Activated gamma-delta T cell treated with Interleukin-2 at 50 U/mL for 16 hours (primary cell): Measurements from ENCODE around the gene MYCBPAP.

ENCODE experiments used
- DNase-seq: peaks from one replicate; pipeline ENCODE4 v3.0.0-alpha.2; 2020

The MYCBPAP gene

DNA sequence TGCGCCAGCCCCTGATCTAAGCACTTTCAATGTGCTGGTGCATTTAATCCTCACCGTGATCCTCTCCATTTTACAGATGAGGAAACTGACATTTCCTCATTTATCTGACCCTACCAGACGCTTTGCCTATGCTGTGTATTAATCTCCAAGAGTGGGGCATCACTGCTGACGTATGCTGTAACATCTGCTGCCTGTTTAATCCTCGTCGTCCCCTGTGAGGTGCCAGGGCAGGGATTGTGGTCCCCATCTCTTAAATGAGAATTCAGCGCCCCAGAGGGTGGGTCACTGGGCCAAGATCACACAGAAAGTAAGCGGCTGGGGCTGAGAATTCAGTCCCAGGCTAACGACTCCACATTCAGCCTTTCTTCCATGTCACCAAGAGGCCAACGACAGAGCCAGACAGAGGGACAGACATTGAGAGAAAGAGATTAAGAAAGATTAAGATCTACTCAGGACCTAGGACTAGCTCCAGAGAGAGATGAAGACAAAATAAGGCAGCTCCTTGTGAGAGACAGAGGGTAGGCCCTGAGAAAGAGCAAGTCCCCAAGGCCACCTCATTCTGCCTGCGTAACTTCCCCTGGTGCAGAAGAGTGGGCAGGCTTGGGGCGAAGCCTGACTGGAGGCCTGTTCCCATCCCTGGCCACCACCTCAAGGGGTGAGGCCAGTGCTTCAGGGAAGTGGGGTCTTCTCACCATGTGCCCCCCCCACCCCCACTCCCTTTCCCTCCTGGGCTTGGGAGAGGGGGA is 65.8 kb downstream of the MYCBPAP start:
- DNase-seq = no peak

DNA sequence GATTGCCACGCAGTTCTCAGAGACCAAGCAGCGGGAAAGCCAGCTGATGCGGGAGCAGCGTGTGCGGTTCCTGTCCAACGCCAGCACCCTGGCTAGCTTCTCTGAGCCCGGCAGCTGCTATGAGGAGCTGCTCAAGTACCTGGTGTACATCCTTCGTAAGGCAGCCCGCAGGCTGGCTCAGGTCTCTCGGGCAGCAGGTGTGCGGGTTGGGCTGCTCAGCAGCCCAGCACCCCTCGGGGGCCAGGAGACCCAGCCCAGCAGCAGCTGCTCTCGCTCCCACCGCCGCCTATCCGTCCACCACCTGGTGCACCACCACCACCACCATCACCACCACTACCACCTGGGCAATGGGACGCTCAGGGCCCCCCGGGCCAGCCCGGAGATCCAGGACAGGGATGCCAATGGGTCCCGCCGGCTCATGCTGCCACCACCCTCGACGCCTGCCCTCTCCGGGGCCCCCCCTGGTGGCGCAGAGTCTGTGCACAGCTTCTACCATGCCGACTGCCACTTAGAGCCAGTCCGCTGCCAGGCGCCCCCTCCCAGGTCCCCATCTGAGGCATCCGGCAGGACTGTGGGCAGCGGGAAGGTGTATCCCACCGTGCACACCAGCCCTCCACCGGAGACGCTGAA is 67.5 kb downstream of the MYCBPAP start:
- DNase-seq = no peak

DNA sequence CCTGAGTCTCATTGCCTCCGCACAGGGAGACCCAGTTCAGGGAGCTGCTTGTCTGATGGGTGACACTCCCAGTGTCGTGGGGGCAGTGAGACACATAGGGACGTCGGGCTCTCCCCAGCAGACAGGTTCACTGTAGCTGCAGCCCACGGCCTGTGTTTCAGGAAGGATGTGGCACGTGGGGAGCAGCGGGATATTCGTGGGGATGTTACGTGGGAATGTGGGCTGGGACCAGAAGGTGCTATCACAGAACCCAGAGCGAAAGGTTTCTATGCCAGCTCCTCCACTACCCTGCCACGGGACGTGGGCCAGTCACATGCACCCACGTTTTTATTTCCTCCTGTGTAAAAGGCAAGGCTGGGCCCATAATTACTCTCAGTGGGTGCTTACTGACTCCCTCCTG is 68.6 kb downstream of the MYCBPAP start:
- no peak for DNase-seq

DNA sequence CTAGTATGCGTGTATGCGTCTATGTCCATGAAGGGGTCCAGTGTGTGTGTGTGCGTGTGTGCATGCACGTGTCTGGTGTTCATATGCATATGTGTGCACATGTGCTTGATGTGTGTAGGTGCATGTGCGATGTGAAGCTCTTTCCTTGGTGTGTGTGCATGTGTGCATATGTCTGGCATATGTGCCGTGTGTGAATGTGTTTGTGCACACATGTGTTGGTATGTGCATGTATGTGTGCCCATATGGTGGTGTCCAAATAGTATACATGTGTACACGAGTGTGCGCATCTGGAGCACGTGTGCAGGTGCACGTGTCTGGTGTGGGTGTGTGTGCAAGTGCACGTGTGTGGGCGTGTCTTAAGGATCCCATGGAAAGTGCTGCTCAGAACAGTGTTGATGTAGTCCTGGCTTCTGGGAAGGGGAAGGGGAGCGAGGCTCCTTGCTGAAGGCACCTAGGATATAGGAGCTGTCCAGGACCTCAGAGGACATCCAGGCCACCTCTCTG is 69.3 kb downstream of the MYCBPAP start:
- DNase-seq = no peak

DNA sequence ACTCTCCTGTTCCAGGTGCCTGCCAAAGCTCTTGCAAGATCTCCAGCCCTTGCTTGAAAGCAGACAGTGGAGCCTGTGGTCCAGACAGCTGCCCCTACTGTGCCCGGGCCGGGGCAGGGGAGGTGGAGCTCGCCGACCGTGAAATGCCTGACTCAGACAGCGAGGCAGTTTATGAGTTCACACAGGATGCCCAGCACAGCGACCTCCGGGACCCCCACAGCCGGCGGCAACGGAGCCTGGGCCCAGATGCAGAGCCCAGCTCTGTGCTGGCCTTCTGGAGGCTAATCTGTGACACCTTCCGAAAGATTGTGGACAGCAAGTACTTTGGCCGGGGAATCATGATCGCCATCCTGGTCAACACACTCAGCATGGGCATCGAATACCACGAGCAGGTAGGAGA is 69.9 kb downstream of the MYCBPAP start:
- DNase-seq = no peak

DNA sequence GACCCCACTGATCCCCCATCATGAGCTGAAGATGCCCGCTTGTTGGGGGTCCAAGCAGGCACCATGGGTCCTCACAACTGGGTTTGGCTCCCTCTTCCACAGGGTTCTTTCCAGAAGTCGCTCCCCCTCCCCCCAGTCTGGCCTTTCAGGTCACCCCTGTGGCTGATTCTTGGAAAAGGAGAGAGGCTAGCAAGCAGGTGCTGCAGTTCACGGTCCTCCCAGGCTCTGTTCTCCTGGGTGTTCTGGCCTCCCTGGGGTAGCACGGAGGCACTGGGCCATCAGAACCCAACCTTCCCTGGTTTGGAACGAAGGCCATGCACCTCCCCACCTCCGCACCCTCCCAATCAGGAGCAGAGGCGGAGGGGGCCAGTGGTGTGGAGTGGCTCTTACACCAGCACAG is 71.2 kb downstream of the MYCBPAP start:
- no peak for DNase-seq

DNA sequence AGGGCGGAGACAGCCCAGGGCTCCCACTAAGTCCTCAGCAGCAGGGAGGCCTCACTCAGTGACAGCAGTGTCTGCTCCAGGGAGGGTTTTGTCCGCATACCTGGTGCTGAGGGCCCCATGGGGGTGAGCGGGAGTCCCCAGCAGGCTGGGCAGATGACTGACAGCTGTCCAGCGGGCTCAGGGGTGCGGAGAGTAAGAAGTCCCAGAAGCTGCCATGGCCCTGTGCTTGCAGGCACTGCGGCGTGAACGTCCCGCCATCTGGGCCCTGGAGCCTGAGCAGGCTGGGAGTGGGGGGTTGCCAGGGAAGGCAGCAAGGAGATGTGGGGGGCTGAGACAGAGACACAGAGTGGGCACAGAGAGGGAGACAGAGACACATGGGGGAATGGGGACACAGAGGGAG is 72.4 kb downstream of the MYCBPAP start:
- DNase-seq = no peak
